ENCODE data around the gene ZMYND11.
"Not testable (repeated sequence)": the region's sequence is repeated elsewhere in the genome, so short reads cannot be mapped to it uniquely, and the experiment has no call there.

Gene ZMYND11

GRCh38 chr10:134247-135131 lies 766 bp upstream of the ZMYND11 start:
- peak; percentile 36 for DNase-seq

GRCh38 chr10:135601-136464 lies 578 bp downstream of the ZMYND11 start:
- DNase-seq: peak; percentile 61

- DNase-seq: no peak
These were observed 1.2 kb downstream of the ZMYND11 start for GRCh38 chr10:136465-136762.

GRCh38 chr10:137031-137430 lies 1.8 kb downstream of the ZMYND11 start:
- peak; percentile 41 for DNase-seq

- peak; percentile 66 for DNase-seq
These were observed 2.4 kb downstream of the ZMYND11 start for GRCh38 chr10:137606-138005.

GRCh38 chr10:142371-142770 lies 7.1 kb downstream of the ZMYND11 start:
- DNase-seq: no peak

GRCh38 chr10:152915-153314 lies 17.7 kb downstream of the ZMYND11 start:
- DNase-seq: no peak

- DNase-seq: peak; percentile 36
These were observed 19.1 kb downstream of the ZMYND11 start for GRCh38 chr10:154348-154747.

GRCh38 chr10:167383-167782 lies 32.1 kb downstream of the ZMYND11 start:
- no peak for DNase-seq

GRCh38 chr10:173741-174140 lies 38.5 kb downstream of the ZMYND11 start:
- no peak for DNase-seq

- no peak for DNase-seq
These were observed 41.4 kb downstream of the ZMYND11 start for GRCh38 chr10:176677-177076.

- peak; percentile 39 for DNase-seq
These were observed 43.0 kb downstream of the ZMYND11 start for GRCh38 chr10:178208-178607.

GRCh38 chr10:178723-179122 lies 43.5 kb downstream of the ZMYND11 start:
- no peak for DNase-seq

GRCh38 chr10:182441-183201 lies 47.4 kb downstream of the ZMYND11 start:
- peak; percentile 59 for DNase-seq

- DNase-seq: no peak
These were observed 48.9 kb downstream of the ZMYND11 start for GRCh38 chr10:184174-184573.

GRCh38 chr10:184911-185310 lies 49.7 kb downstream of the ZMYND11 start:
- DNase-seq: peak; percentile 64

GRCh38 chr10:185571-185970 lies 50.3 kb downstream of the ZMYND11 start:
- DNase-seq: not testable (repeated sequence)

GRCh38 chr10:186911-187310 lies 51.7 kb downstream of the ZMYND11 start:
- DNase-seq: no peak

GRCh38 chr10:188546-188945 lies 53.3 kb downstream of the ZMYND11 start:
- peak; percentile 24 for DNase-seq

- DNase-seq: no peak
These were observed 55.0 kb downstream of the ZMYND11 start for GRCh38 chr10:190216-190615.

- peak; percentile 41 for DNase-seq
These were observed 56.7 kb downstream of the ZMYND11 start for GRCh38 chr10:191703-192518.

- DNase-seq: no peak
These were observed 59.0 kb downstream of the ZMYND11 start for GRCh38 chr10:194281-194680.

Data from EL (cell line).